ENCODE measurements around the gene TLN1. TPM values are rescaled to one million over a fixed set of nuclear protein-coding genes. Genes with fewer than 3 reads are reported as not detected.

The TLN1 gene
- total RNA-seq, 4 donors from 2014 or later, result 101 to 176 (median 155) TPM

GRCh38 chr9:35731415-35732184 is 395 bp downstream of the TLN1 start:
- WGBS, 2 donors, result 1 to 2% methylated on average over 15 to 38 of the region's 47 CpGs
- peak overlapping the region; percentile 60 for H3K4me3 ChIP-seq (ENCODE audit: low read depth, poor library complexity, severe bottlenecking)
- TF ChIP-seq, protein P1, sequence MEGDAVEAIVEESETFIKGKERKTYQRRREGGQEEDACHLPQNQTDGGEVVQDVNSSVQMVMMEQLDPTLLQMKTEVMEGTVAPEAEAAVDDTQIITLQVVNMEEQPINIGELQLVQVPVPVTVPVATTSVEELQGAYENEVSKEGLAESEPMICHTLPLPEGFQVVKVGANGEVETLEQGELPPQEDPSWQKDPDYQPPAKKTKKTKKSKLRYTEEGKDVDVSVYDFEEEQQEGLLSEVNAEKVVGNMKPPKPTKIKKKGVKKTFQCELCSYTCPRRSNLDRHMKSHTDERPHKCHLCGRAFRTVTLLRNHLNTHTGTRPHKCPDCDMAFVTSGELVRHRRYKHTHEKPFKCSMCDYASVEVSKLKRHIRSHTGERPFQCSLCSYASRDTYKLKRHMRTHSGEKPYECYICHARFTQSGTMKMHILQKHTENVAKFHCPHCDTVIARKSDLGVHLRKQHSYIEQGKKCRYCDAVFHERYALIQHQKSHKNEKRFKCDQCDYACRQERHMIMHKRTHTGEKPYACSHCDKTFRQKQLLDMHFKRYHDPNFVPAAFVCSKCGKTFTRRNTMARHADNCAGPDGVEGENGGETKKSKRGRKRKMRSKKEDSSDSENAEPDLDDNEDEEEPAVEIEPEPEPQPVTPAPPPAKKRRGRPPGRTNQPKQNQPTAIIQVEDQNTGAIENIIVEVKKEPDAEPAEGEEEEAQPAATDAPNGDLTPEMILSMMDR (IDR thresholded peaks at IDR 0.05), result no peak
- no peak for TF ChIP-seq POLR2A (IDR thresholded peaks at IDR 0.05)
- intact Hi-C loops (cut with DNase I; ENCODE audit: low total_unique reads), result no loop called here
- DNase-seq (ENCODE audit: low spot score in 2 of 2), result peak; percentile 58 to 93

- TF ChIP-seq, protein P1 (IDR thresholded peaks at IDR 0.05), result no peak
- TF ChIP-seq POLR2A (IDR thresholded peaks at IDR 0.05), result no peak
- DNase-seq (ENCODE audit: low spot score in 2 of 2), result no peak
- intact Hi-C loops (cut with DNase I; ENCODE audit: low total_unique reads), result no loop called here
- H3K4me3 ChIP-seq (ENCODE audit: low read depth, poor library complexity, severe bottlenecking), result no peak overlapping the region
- WGBS, 2 donors, result 74 to 85% methylated on average over 2 of the region's 2 CpGs
Measured at GRCh38 chr9:35730486-35730854, 1.5 kb downstream of the TLN1 start.

- H3K4me3 ChIP-seq (ENCODE audit: low read depth, poor library complexity, severe bottlenecking), result no peak overlapping the region
- WGBS, 2 donors, result 28 to 31% methylated on average over 6 of the region's 6 CpGs
- peak in 1 of 2 donors; percentile 49 for DNase-seq (ENCODE audit: low spot score in 2 of 2)
- TF ChIP-seq POLR2A (IDR thresholded peaks at IDR 0.05), result no peak
- TF ChIP-seq, protein P1 (IDR thresholded peaks at IDR 0.05), result no peak
- intact Hi-C loops (cut with DNase I; ENCODE audit: low total_unique reads), result loop anchor here (10.0 kb wide), 1 partner anchor 55 kb away; the partner anchor contains the start of gene CA9
Measured at GRCh38 chr9:35729700-35730485, 2.1 kb downstream of the TLN1 start.

DNA sequence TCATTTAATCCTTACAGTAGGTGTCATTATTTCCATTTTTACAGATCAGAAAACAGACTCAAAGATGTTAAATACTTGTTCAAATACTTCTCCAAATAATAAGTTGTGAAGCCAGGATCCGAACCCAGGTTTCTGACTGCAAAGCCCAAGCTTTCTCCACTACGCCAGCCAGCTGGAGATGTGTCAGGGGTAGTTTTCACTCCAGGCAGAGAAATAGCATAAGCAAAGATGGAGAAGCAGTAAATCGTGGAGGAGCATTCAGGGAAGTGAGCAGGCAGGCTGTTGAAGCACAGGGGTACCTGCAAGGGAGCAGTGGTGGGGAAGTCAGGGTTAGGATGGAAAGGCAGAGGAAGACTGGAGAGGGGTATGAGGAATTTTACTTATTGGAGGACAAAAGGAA is 2.9 kb downstream of the TLN1 start:
- intact Hi-C loops (cut with DNase I; ENCODE audit: low total_unique reads), result loop anchor here (10.0 kb wide), 1 partner anchor 54 kb away; the partner anchor contains the start of gene CA9
- DNase-seq (ENCODE audit: low spot score in 2 of 2), result no peak
- WGBS, 2 donors, result 61 to 78% methylated on average over 3 of the region's 3 CpGs
- H3K4me3 ChIP-seq (ENCODE audit: low read depth, poor library complexity, severe bottlenecking), result no peak overlapping the region
- TF ChIP-seq, protein P1 (IDR thresholded peaks at IDR 0.05), result no peak
- no peak for TF ChIP-seq POLR2A (IDR thresholded peaks at IDR 0.05)

- intact Hi-C loops (cut with DNase I; ENCODE audit: low total_unique reads), result loop anchor here (10.0 kb wide), 1 partner anchor 54 kb away; the partner anchor contains the start of gene CA9
- no peak overlapping the region for H3K4me3 ChIP-seq (ENCODE audit: low read depth, poor library complexity, severe bottlenecking)
- peak; percentile 67 to 91 for DNase-seq (ENCODE audit: low spot score in 2 of 2)
- TF ChIP-seq, protein P1 (IDR thresholded peaks at IDR 0.05), result no peak
- TF ChIP-seq POLR2A (IDR thresholded peaks at IDR 0.05), result no peak
- WGBS, 2 donors, result 21 to 26% methylated on average over 10 of the region's 10 CpGs
Measured at GRCh38 chr9:35728041-35728971, 3.7 kb downstream of the TLN1 start.
